GM20000 (cell line): ENCODE data around the gene TMEM164.

Experiments
- DNase-seq: peaks from one replicate; pipeline ENCODE4 v3.0.0; 2012; ENCODE audit warnings: low spot score
- TF ChIP-seq, protein P1 (sequence below): IDR thresholded peaks from 2 replicates; pipeline ENCODE4 v1.5.1; 2012; ENCODE audit warnings: mild to moderate bottlenecking, control low read depth; ENCODE audit errors: extremely low read depth, missing control alignments

TMEM164 gene

DNA sequence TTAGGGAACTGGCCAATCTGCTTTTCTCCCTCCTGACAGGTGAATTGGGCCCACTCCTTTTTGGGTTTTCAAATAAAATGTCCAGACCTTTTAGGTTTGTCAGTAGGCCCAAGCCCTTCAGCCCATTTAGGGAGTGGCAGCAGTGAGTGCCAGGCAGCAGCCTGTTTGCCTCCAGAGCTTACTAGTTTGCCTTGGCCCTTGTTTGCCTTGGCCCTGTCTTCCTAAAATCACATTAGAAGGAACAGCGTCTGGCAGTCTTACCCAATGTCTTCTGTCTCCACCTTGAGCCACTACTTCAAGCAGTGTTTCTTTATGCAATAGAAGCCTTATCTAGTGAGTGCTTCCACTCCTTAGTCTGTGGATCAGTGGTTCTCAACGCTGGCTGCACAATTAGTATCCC lies 117.1 kb downstream of the TMEM164 start:
- DNase-seq, result no peak
- TF ChIP-seq, protein P1, sequence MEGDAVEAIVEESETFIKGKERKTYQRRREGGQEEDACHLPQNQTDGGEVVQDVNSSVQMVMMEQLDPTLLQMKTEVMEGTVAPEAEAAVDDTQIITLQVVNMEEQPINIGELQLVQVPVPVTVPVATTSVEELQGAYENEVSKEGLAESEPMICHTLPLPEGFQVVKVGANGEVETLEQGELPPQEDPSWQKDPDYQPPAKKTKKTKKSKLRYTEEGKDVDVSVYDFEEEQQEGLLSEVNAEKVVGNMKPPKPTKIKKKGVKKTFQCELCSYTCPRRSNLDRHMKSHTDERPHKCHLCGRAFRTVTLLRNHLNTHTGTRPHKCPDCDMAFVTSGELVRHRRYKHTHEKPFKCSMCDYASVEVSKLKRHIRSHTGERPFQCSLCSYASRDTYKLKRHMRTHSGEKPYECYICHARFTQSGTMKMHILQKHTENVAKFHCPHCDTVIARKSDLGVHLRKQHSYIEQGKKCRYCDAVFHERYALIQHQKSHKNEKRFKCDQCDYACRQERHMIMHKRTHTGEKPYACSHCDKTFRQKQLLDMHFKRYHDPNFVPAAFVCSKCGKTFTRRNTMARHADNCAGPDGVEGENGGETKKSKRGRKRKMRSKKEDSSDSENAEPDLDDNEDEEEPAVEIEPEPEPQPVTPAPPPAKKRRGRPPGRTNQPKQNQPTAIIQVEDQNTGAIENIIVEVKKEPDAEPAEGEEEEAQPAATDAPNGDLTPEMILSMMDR, result no peak

DNA sequence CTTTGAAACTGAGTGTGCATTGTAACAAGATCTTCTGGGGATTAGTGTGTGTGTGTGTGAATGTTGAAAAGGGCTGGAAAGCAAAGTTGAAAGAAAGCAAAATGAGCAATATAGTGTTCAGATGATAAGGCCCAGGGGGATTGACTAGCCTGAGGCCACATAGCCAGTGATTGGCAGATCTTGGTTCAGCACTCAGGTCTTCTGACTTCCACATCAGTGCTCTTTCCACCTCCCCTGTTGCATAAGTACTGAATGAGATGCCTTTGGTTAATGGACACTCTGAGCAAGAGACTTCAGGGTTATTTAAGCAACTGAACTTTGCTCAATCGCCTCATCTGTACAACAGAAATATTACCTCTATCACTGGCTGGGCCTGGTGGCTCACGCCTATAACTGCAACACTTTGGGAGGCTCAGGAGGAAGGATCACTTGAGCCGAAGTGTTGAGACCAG lies 120.4 kb downstream of the TMEM164 start:
- TF ChIP-seq, protein P1, result no peak
- no peak for DNase-seq

DNA sequence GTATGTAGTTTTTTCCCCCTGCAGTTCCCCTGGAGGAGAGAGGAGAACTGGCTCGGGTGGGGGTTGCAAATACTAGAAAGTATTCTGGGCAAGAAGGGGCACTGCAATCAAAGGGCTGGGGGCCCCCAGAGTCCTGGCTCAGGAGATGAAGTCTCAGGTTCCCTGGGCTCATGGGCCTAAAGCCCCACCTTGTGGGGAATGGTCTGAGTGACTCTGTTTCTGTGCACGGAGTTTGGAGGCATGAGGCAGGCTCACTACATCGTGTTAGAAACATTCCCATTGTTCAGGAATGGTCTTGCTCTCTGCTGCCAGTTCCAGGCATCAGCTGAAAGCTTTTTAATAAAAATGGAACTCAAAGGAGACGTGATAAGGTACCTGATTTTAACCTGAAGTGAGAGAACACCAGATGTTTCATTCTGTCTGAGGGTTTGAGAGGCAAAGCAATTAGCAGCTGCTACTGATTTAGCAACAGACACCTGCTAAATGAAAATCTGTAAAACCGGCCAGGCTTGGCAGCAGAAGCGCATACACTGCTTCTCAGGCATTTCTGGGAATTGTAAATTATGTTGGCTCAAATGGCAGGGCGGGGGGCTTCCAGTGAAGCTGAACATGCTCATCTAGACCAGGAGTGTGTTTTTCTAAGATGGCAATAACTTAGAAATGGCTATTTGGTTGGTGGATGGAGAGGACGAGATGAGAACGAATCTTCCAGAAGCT lies 122.7 kb downstream of the TMEM164 start:
- TF ChIP-seq, protein P1, result no peak

DNA sequence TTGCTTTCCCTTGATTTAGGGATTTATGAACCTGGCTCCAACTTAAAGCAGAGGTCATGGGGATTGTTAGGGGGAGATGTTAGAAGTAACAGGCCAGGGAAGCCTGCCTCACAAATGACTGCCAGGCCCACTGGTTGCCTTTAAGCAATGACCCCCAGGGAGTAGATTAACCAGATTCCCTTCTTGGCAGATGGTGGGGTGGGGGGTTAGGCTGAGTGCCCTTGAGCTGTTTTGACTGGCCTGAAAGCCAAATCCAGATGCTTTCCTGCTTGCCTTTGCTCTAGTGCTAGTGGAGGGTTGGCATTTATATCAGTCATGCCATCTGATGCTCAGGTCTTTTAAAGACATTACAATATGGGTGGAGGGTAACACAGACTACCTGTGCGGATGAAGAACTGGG lies 128.1 kb downstream of the TMEM164 start:
- DNase-seq, result no peak
- TF ChIP-seq, protein P1, result no peak

More for the DNA sequence above, 122.7 kb downstream of the TMEM164 start:
- DNase-seq, result no peak

DNA sequence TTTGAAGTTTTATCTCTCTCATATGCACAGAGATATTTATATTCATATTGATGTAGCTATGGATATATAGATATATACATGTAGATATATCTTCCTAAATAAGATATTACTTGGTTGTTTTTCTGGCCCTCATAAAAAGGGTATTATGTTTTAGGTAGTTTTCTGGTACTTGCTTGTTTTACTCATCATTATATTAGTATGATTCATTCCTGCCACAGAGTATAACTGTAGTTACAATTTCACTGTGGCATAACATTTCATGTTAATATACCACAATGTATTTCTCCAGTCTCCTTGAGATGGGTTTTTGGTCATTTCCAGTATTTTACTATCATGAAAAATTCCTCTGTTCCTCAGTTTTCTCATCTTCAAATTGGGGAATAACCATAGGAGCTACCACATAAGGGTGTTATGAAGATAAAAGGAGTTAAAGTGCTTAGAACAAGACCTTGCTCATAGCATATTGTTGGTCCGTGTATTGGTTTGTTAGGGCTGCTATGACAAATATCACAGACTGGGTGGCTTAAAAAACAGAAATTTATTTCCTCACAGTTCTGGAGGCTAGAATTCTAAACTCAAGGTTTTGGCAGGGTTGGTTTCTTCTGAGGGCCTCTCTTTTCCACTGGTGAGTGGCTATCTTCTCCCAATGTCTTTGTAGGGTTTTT lies 129.7 kb downstream of the TMEM164 start:
- TF ChIP-seq, protein P1, result no peak
- no peak for DNase-seq

DNA sequence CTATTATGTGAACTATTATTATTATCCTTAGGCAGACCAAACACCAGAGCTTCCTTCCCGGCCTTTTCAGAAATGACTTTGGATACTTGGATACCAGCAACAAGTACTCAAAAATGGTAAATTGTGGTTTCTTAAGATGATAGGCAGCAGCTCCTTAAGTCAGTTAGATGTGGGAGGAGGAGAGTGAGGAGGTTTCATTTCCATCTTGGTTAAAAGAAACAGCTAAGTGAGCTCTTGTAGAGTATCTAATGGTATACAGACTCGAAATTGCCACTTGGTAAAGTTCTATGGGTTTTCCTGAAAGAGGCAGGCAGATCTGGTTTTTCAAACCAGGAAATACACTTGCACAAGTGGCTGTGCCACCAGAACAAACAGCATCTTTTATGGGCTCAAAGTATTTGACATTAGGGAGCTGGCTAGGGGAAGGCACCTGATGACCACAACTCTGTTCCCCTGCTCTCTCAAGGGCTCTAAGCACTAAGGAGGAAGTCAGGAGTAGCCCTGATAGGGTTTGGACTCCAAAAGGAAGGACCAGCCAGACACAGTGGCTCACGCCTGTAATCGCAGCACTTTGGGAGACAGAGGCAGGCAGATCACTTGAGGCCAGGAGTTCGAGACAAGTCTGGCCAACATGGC lies 130.9 kb downstream of the TMEM164 start:
- peak; percentile 5 for DNase-seq
- TF ChIP-seq, protein P1, result no peak

DNA sequence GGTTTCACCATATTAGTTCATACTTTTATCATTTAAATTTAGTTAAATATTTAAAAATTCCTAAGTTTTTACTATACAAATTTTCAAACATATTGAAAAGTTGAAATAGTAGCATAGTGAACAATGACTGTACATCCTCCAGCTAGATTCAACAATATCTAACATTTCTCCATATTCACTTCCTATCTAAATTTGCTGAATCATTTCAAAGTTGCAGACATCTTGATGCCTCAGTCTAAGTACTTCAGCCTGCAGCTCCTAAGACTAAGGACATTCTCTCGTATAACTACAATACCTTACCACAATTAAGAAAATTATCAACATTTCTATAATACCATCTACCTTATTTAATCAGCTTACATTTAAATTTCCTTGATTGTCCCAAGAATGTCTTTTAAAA lies 132.7 kb downstream of the TMEM164 start:
- TF ChIP-seq, protein P1, result no peak
- DNase-seq, result no peak
